ENCODE data around the gene ANK3. TPM values are rescaled to one million over a fixed set of nuclear protein-coding genes. Genes with fewer than 3 reads are reported as not detected.

ANK3 gene
- polyA plus RNA-seq, 3 donors = not detected

DNA sequence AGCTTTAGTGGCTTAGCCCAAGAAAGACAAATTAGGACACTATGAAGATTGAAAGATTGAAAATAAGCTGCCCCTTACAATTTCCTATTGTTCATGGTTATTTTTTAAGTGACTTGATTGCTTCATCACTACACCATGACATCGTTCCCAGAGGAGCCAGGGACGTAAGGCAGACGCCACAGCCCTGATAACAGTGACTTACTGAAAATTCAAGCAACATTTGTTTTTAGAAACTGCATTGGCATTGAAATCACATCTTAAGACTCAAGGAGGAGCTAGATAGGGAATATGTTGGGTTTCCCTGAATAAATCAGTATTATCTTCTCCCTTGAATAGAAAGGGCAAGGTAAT, 38.7 kb upstream of the ANK3 start:
- H3K79me2 ChIP-seq (ENCODE audit: insufficient read depth, low read length) = no peaks in the 10 kb centered on the region
- no CpG with 5 or more reads among the region's 3 CpGs for WGBS (ENCODE audit: insufficient coverage)
- H3K27me3 ChIP-seq (ENCODE audit: control insufficient read depth in 2 of 2, insufficient read depth in 2 of 2, low read length in 2 of 2) = no peaks in the 10 kb centered on the region
- peaks cover 0 to 2% of the 10 kb centered on the region in 2 donors for H3K4me1 ChIP-seq (ENCODE audit: control insufficient read depth in 1 of 2, insufficient read depth in 2 of 2, low read length in 2 of 2)
- intact Hi-C loops (cut with micrococcal nuclease) = no loop called here
- peaks cover 6% of the 10 kb centered on the region for H3K4me1 Mint-ChIP-seq
- peaks cover 0 to 1% (median 0%) of the 10 kb centered on the region in 3 donors for H3K27me3 Mint-ChIP-seq (ENCODE audit: low read depth in 3 of 3)
- no peak overlapping the region for H3K27ac Mint-ChIP-seq
- H3K4me3 ChIP-seq (replicated peaks in 1 of 3; ENCODE audit: low read depth in 2 of 3, low read length in 3 of 3) = no peak overlapping the region
- TF ChIP-seq, protein P1, sequence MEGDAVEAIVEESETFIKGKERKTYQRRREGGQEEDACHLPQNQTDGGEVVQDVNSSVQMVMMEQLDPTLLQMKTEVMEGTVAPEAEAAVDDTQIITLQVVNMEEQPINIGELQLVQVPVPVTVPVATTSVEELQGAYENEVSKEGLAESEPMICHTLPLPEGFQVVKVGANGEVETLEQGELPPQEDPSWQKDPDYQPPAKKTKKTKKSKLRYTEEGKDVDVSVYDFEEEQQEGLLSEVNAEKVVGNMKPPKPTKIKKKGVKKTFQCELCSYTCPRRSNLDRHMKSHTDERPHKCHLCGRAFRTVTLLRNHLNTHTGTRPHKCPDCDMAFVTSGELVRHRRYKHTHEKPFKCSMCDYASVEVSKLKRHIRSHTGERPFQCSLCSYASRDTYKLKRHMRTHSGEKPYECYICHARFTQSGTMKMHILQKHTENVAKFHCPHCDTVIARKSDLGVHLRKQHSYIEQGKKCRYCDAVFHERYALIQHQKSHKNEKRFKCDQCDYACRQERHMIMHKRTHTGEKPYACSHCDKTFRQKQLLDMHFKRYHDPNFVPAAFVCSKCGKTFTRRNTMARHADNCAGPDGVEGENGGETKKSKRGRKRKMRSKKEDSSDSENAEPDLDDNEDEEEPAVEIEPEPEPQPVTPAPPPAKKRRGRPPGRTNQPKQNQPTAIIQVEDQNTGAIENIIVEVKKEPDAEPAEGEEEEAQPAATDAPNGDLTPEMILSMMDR (IDR thresholded peaks at IDR 0.05) = no peak
- no peak overlapping the region for H3K4me3 Mint-ChIP-seq
- no peaks in the 10 kb centered on the region for H3K36me3 ChIP-seq (replicated peaks in 1 of 2; ENCODE audit: control insufficient read depth in 1 of 2, insufficient read depth in 2 of 2, low read length in 2 of 2)
- no peak overlapping the region for H3K4me2 ChIP-seq (replicated peaks; ENCODE audit: extremely low read depth, low read length, poor library complexity, severe bottlenecking)
- no peaks in the 10 kb centered on the region for H3K9me3 ChIP-seq (replicated peaks in 1 of 2; ENCODE audit: control insufficient read depth in 1 of 2, insufficient read depth in 1 of 2, low read length in 2 of 2)
- H3K9ac ChIP-seq (ENCODE audit: insufficient read depth, low read length, poor library complexity, severe bottlenecking) = no peak overlapping the region
- peaks cover 0 to 2% (median 0%) of the 10 kb centered on the region in 7 donors for H3K9me3 Mint-ChIP-seq
- H2AFZ ChIP-seq (ENCODE audit: insufficient read depth, low read depth, low read length, poor library complexity, severe bottlenecking) = no peak overlapping the region
- no peaks in the 10 kb centered on the region for H4K20me1 ChIP-seq (ENCODE audit: insufficient read depth, low read length)
- H3K27ac ChIP-seq (ENCODE audit: low read depth in 1 of 2, low read length in 2 of 2) = no peak overlapping the region
- no peak for DNase-seq
- H3K36me3 Mint-ChIP-seq = no peaks in the 10 kb centered on the region

DNA sequence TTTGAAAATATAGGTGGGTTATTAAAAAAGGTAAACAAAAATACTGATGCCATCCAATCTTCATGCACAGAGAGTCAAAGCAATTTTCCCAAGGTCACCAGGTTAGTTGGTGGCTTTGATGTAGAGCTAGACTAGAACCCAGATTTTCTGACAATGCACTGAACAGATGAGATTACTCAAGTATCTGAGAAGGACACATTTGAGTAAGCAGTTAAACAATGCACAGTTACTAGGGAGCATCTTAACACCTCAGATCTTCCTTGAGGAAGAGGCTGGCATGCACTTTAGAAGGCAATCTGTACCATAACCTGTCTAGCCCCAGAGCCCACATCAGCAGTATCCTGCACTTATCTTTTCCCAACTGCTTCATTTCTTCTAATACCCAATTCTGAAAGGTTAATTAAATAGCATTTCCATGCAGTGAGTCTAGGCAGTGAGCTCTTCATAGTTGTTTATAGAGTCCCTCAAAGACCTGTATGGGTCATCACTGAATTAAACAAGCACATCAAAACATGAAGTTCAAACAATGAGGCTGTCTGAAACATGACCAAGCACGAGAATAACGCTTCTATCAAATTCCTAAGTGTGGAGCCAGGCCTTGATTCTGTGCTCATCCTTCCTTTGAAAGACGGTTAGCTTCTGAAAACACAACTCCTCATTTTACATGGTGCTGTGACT, 38.2 kb upstream of the ANK3 start:
- no peaks in the 10 kb centered on the region for H3K36me3 ChIP-seq (replicated peaks in 1 of 2; ENCODE audit: control insufficient read depth in 1 of 2, insufficient read depth in 2 of 2, low read length in 2 of 2)
- no CpG with 5 or more reads among the region's 3 CpGs for WGBS (ENCODE audit: insufficient coverage)
- H3K9ac ChIP-seq (ENCODE audit: insufficient read depth, low read length, poor library complexity, severe bottlenecking) = no peak overlapping the region
- no peaks in the 10 kb centered on the region for H4K20me1 ChIP-seq (ENCODE audit: insufficient read depth, low read length)
- no peak overlapping the region for H3K4me3 Mint-ChIP-seq
- H3K9me3 Mint-ChIP-seq = peaks cover 0 to 2% (median 0%) of the 10 kb centered on the region in 7 donors
- H3K27me3 Mint-ChIP-seq (ENCODE audit: low read depth in 3 of 3) = peaks cover 0 to 1% (median 0%) of the 10 kb centered on the region in 3 donors
- TF ChIP-seq, protein P1 (IDR thresholded peaks at IDR 0.05) = no peak
- no peak overlapping the region for H3K4me2 ChIP-seq (replicated peaks; ENCODE audit: extremely low read depth, low read length, poor library complexity, severe bottlenecking)
- no peak overlapping the region for H3K27ac ChIP-seq (ENCODE audit: low read depth in 1 of 2, low read length in 2 of 2)
- peaks cover 0 to 2% of the 10 kb centered on the region in 2 donors for H3K4me1 ChIP-seq (ENCODE audit: control insufficient read depth in 1 of 2, insufficient read depth in 2 of 2, low read length in 2 of 2)
- H3K9me3 ChIP-seq (replicated peaks in 1 of 2; ENCODE audit: control insufficient read depth in 1 of 2, insufficient read depth in 1 of 2, low read length in 2 of 2) = no peaks in the 10 kb centered on the region
- H3K79me2 ChIP-seq (ENCODE audit: insufficient read depth, low read length) = no peaks in the 10 kb centered on the region
- peaks cover 6% of the 10 kb centered on the region for H3K4me1 Mint-ChIP-seq
- intact Hi-C loops (cut with micrococcal nuclease) = no loop called here
- DNase-seq = no peak
- H3K27ac Mint-ChIP-seq = no peak overlapping the region
- H3K4me3 ChIP-seq (replicated peaks in 1 of 3; ENCODE audit: low read depth in 2 of 3, low read length in 3 of 3) = no peak overlapping the region
- H3K27me3 ChIP-seq (ENCODE audit: control insufficient read depth in 2 of 2, insufficient read depth in 2 of 2, low read length in 2 of 2) = no peaks in the 10 kb centered on the region
- H2AFZ ChIP-seq (ENCODE audit: insufficient read depth, low read depth, low read length, poor library complexity, severe bottlenecking) = no peak overlapping the region
- H3K36me3 Mint-ChIP-seq = no peaks in the 10 kb centered on the region

Data from CD14-positive monocyte (primary cell).